ENCODE measurements around the gene LIN7A. TPM values are rescaled to one million over a fixed set of nuclear protein-coding genes. Genes with fewer than 3 reads are reported as not detected.

LIN7A gene
- total RNA-seq: 10 to 100 TPM in 1 of 7 donors, 1 to 10 TPM in 6; 3.2 to 13.1 (median 8.0) TPM
- 1 to 10 TPM; 2.6 to 5.8 TPM for polyA plus RNA-seq
- long read RNA-seq, donor 1, full-length matches to known transcripts: 3 of 3 reads
- long read RNA-seq, donor 1, partial matches to known transcripts: 0 of 3 reads
- long read RNA-seq, donor 1, other reads (novel, unspliced or antisense): 0 of 3 reads
- long read RNA-seq, donor 2, full-length matches to known transcripts: 4 of 4 reads
- long read RNA-seq, donor 2, partial matches to known transcripts: 0 of 4 reads
- long read RNA-seq, donor 2, other reads (novel, unspliced or antisense): 0 of 4 reads
- long read RNA-seq, donor 3, full-length matches to known transcripts: 2 of 2 reads
- long read RNA-seq, donor 3, partial matches to known transcripts: 0 of 2 reads
- long read RNA-seq, donor 3, other reads (novel, unspliced or antisense): 0 of 2 reads

GRCh38 chr12:80937391-80938238 lies at the start of gene LIN7A:
Gene LIN7A, minus strand, starts transcription at chr12:80937934. Its CDS starts 212 bp downstream, at chr12:80937722.
- DNase-seq: peak; percentile 43 to 58 (median 47)
- no peak for TF ChIP-seq EP300 (IDR thresholded peaks at IDR 0.05)
- no peak for TF ChIP-seq CTCF (IDR thresholded peaks at IDR 0.05)
- TF ChIP-seq POLR2A (IDR thresholded peaks at IDR 0.05): no peak
- peak within 1 kb of the TSS; percentile 78 for H3K4me3 ChIP-seq
- no peaks in the 10 kb centered on the region for H3K36me3 ChIP-seq
- intact Hi-C loops (cut with DNase I): loop anchor here in 2 of 4 donors (10.0 kb wide), 2 partner anchors 103 to 137 kb away; partner anchors contain the start of gene ACSS3 (in 1 of the 2)
- H3K9me3 ChIP-seq: no peaks in the 10 kb centered on the region
- WGBS, 3 donors: 1 to 2% (median 2%) methylated on average over 43 to 47 of the region's 47 CpGs
- H3K4me1 ChIP-seq (ENCODE audit: insufficient read depth): no peaks in the 10 kb centered on the region
- no peaks in the 10 kb centered on the region for H3K27me3 ChIP-seq
- H3K27ac ChIP-seq: peak within 1 kb of the TSS; percentile 72 to 80

- Histone ChIP-seq H3K27me3 (no peaks in the 10 kb centered on the region), H3K36me3 (no peaks in the 10 kb centered on the region), H3K4me3 (no peak overlapping the region), H3K4me1 (ENCODE audit: insufficient read depth) (no peaks in the 10 kb centered on the region), H3K27ac (no peak overlapping the region), H3K9me3 (no peaks in the 10 kb centered on the region)
- DNase-seq: no peak
- intact Hi-C loops (cut with DNase I): no loop called here
- TF ChIP-seq POLR2A (IDR thresholded peaks at IDR 0.05): no peak
- no peak for TF ChIP-seq EP300 (IDR thresholded peaks at IDR 0.05)
- no peak for TF ChIP-seq CTCF (IDR thresholded peaks at IDR 0.05)
- 2 to 6% (median 5%) methylated on average over 1 of the region's 1 CpG for WGBS, 3 donors
Observed at GRCh38 chr12:80986224-80986623, 48.5 kb upstream of the LIN7A start.

GRCh38 chr12:80979816-80980215 lies 42.1 kb upstream of the LIN7A start:
- H3K27ac ChIP-seq: no peak overlapping the region
- no peaks in the 10 kb centered on the region for H3K36me3 ChIP-seq
- WGBS, 3 donors: 82 to 88% (median 82%) methylated on average over 6 of the region's 6 CpGs
- intact Hi-C loops (cut with DNase I): no loop called here
- H3K4me1 ChIP-seq (ENCODE audit: insufficient read depth): no peaks in the 10 kb centered on the region
- TF ChIP-seq CTCF (IDR thresholded peaks at IDR 0.05) (no peak), EP300 (IDR thresholded peaks at IDR 0.05) (no peak)
- no peaks in the 10 kb centered on the region for H3K9me3 ChIP-seq
- no peak for DNase-seq
- H3K4me3 ChIP-seq: no peak overlapping the region
- H3K27me3 ChIP-seq: no peaks in the 10 kb centered on the region

GRCh38 chr12:80979251-80979650 lies 41.5 kb upstream of the LIN7A start:
- TF ChIP-seq POLR2A (IDR thresholded peaks at IDR 0.05) (no peak), CTCF (IDR thresholded peaks at IDR 0.05) (no peak), EP300 (IDR thresholded peaks at IDR 0.05) (no peak)
- Histone ChIP-seq H3K36me3 (no peaks in the 10 kb centered on the region), H3K27me3 (no peaks in the 10 kb centered on the region), H3K9me3 (no peaks in the 10 kb centered on the region), H3K27ac (no peak overlapping the region), H3K4me1 (ENCODE audit: insufficient read depth) (no peaks in the 10 kb centered on the region), H3K4me3 (no peak overlapping the region)
- intact Hi-C loops (cut with DNase I): no loop called here
- 42 to 50% (median 49%) methylated on average over 3 of the region's 3 CpGs for WGBS, 3 donors
- no peak for DNase-seq
